ENCODE data around the gene CEP192.

GRCh38 chr18:13103366-13103765 is 112.2 kb downstream of the CEP192 start:
- TF ChIP-seq CTCF (IDR thresholded peaks at IDR 0.05) (no peak), POLR2A (IDR thresholded peaks at IDR 0.05) (no peak)
